A549 (cell line): ENCODE data around the gene TBC1D20. TPM values are rescaled to one million over a fixed set of nuclear protein-coding genes. Genes with fewer than 3 reads are reported as not detected.
"Not testable (repeated sequence)": the region's sequence is repeated elsewhere in the genome, so short reads cannot be mapped to it uniquely, and the experiment has no call there.

Source experiments
- ATAC-seq, 2 experiments: fragments of 200-7000 bp in 1 of 2; fragments of >200 bp in 1 of 2; cut with Nextera tagmentation in 1 of 2; cut with Tn5 transposase in 1 of 2; 3 replicates each; pipeline versions ENCODE4 v1.8.0 to v1.9.1; 2018 to 2020; ENCODE audit warnings: mild to moderate bottlenecking in 1 of 2, moderate library complexity in 1 of 2
- CTCF ChIA-PET: fragments of 300-600 bp; sonication (Branson Sonifier 250); formaldehyde crosslinking; extraction: SDS; loops from one replicate; lab custom pipeline; 2021; ENCODE audit warnings: antibody characterized with exemption, inconsistent platforms; lab: Yijun Ruan, JAX
- POLR2A ChIA-PET: fragments of 350-600 bp; formaldehyde crosslinking; extraction: SDS; loops from one replicate; lab custom pipeline; 2021; ENCODE audit warnings: antibody characterized with exemption, inconsistent platforms; lab: Yijun Ruan, JAX
- DNase-seq, 2 experiments: peaks; one replicate each; pipeline versions ENCODE4 v3.0.0 to v3.0.0-alpha.2; 2011 to 2016; ENCODE audit warnings: low read depth in 1 of 2, low spot score in 1 of 2
- FAIRE-seq: peaks from 2 replicates; lab custom pipeline; 2011; peaks lifted over from hg19 to GRCh38; lab: Jason Lieb, UNC
- H3K27ac ChIP-seq, 2 experiments: fragments of >200 bp; sonication (Bioruptor Twin); formaldehyde crosslinking; 3 replicates each; pipeline ENCODE4 v1.5.1; 2016 to 2017
- H3K4me1 ChIP-seq: fragments of >200 bp; sonication (Bioruptor Twin); formaldehyde crosslinking; 3 replicates; pipeline ENCODE4 v1.6.1; 2016
- H3K4me2 ChIP-seq: fragments of >200 bp; sonication (Bioruptor Twin); formaldehyde crosslinking; 3 replicates; pipeline ENCODE4 v1.6.1; 2016
- H3K4me3 ChIP-seq: fragments of >200 bp; sonication (Bioruptor Twin); formaldehyde crosslinking; 3 replicates; pipeline ENCODE4 v1.5.1; 2016
- H3K9me3 ChIP-seq: fragments of >200 bp; sonication (Bioruptor Twin); formaldehyde crosslinking; 3 replicates; pipeline ENCODE4 v1.6.1; 2016
- ATOH8 ChIP-seq: fragments of 250-450 bp; sonication (Bioruptor Pico); IDR thresholded peaks from 2 replicates; pipeline ENCODE4 v1.5.0; 2020; ENCODE audit warnings: low read depth, mild to moderate bottlenecking, moderate library complexity
- KDM1A ChIP-seq: fragments of 200-600 bp; sonication (generic); IDR thresholded peaks from 2 replicates; pipeline ENCODE4 v1.6.1; 2016; ENCODE audit warnings: low read depth, mild to moderate bottlenecking
- RCOR1 ChIP-seq: fragments of 150-350 bp; IDR thresholded peaks from 2 replicates; pipeline ENCODE4 v1.6.1; 2014; ENCODE audit warnings: antibody characterized with exemption, low read length, low read depth
- WGBS: methylation state at CpG from one replicate; pipeline ENCODE4 v1.1.6; 2017; ENCODE audit errors: missing lambda C conversion rate; 5-methylcytosine and 5-hydroxymethylcytosine counted together
- polyA plus RNA-seq, 4 experiments: library from polyadenylated mRNA; depleted of rRNA in 3 of 4; stranded (reverse); fragments of >200 nt; fragmentation: RNase III in 1 of 4; extraction: RNeasy Plus Mini Kit Qiagen cat#74134 plus additional on column Dnase treatment in 1 of 4; gene quantifications; 2 replicates in 3 of 4; 3 replicates in 1 of 4; pipeline ENCODE4 v1.2.3, GENCODE V29; 2011 to 2017
- small RNA-seq, 6 experiments: library from RNA; depleted of rRNA; stranded (forward); fragments of <200 nt; gene quantifications; one replicate each; pipeline ENCODE3, GENCODE V24; 2012

Gene TBC1D20
- polyA plus RNA-seq, 2 of the 4 experiments (the other 2 are of a cell fraction), result 28.0 to 43.4 TPM

GRCh38 chr20:387520-387919 lies 74.8 kb downstream of the TBC1D20 start:
- 0 out of 2 replicates have a peak, but pooled peaks have one; percentile 30 for TF ChIP-seq KDM1A
- 0 out of 2 replicates have a peak, but pooled peaks have one; percentile 23 for TF ChIP-seq RCOR1
- no peak for TF ChIP-seq ATOH8 (CRISPR knock-in tag)
- Histone ChIP-seq H3K4me2 (no peak overlapping the region; the same call in 2 of the 3 replicates), H3K27ac (no peak overlapping the region; a peak in 1 of 6 replicates), H3K9me3 (no peaks in the 10 kb centered on the region), H3K4me1 (peaks cover 58% of the 10 kb centered on the region), H3K4me3 (no peak overlapping the region)
- POLR2A ChIA-PET, result interaction anchor here (0.7 to 14.2 kb wide), 5 partner anchors 8 to 23 kb away, joined by 3 to 147 read pairs (median 77); no protein-coding TSS in a partner anchor
- CTCF ChIA-PET, result interaction anchor here (11.1 to 50.3 kb wide), 4 partner anchors 10 to 51 kb away, joined by 85 to 1229 read pairs (median 140); no protein-coding TSS in a partner anchor
- ATAC-seq (no peak), DNase-seq (no peak), FAIRE-seq (no peak)
- WGBS, result 94% methylated on average over 3 of the region's 3 CpGs

GRCh38 chr20:386634-387033 lies 75.7 kb downstream of the TBC1D20 start:
- H3K9me3 ChIP-seq, DNase-seq, H3K4me2 ChIP-seq, H3K4me3 ChIP-seq, ATAC-seq, FAIRE-seq: not testable (repeated sequence)
- POLR2A ChIA-PET, result interaction anchor here (1.0 to 14.2 kb wide), 4 partner anchors 14 to 45 kb away, joined by 3 to 147 read pairs (median 92); no protein-coding TSS in a partner anchor
- Histone ChIP-seq H3K27ac (peak overlapping the region in 1 of 2 experiments; percentile 1; a peak in 1 of 6 replicates), H3K4me1 (peaks cover 62% of the 10 kb centered on the region)
- 95% methylated on average over 8 of the region's 8 CpGs for whole genome bisulfite sequencing
- CTCF ChIA-PET, result interaction anchor here (1.2 to 50.3 kb wide), 6 partner anchors 11 to 56 kb away, joined by 3 to 1229 read pairs (median 102); partner anchors contain the start of gene RBCK1

Small RNA genes lying within 50 kb of the gene (small RNA-seq; reads per million reads assigned to genes)
- gene RF00019, result 0 reads per million in 6 experiments

Other genes starting within 250 kb of the TBC1D20 start
- gene DEFB129, start 235.3 kb downstream of the TBC1D20 start, polyA plus RNA-seq (2011; rRNA removed), result not detected in 2 replicates
- not detected in 3 replicates for gene DEFB129, start 235.3 kb downstream of the TBC1D20 start, polyA plus RNA-seq (2017; fragmentation: RNase III; extraction: RNeasy Plus Mini Kit Qiagen cat#74134 plus additional on column Dnase treatment)
- not detected in 2 replicates for gene DEFB132, start 204.8 kb downstream of the TBC1D20 start, polyA plus RNA-seq (2011; rRNA removed)
- gene DEFB132, start 204.8 kb downstream of the TBC1D20 start, polyA plus RNA-seq (2017; fragmentation: RNase III; extraction: RNeasy Plus Mini Kit Qiagen cat#74134 plus additional on column Dnase treatment), result not detected in 3 replicates
- gene C20orf96, start 171.8 kb downstream of the TBC1D20 start, polyA plus RNA-seq (2011; rRNA removed), result 23.2 and 23.9 TPM in 2 replicates
- gene C20orf96, start 171.8 kb downstream of the TBC1D20 start, polyA plus RNA-seq (2017; fragmentation: RNase III; extraction: RNeasy Plus Mini Kit Qiagen cat#74134 plus additional on column Dnase treatment), result 16.5 to 20.9 TPM (median 20.5 TPM) in 3 replicates
- gene ZCCHC3, start 165.0 kb downstream of the TBC1D20 start, polyA plus RNA-seq (2011; rRNA removed), result 17.4 and 19.8 TPM in 2 replicates
- gene ZCCHC3, start 165.0 kb downstream of the TBC1D20 start, polyA plus RNA-seq (2017; fragmentation: RNase III; extraction: RNeasy Plus Mini Kit Qiagen cat#74134 plus additional on column Dnase treatment), result 16.3 to 17.7 TPM (median 17.3 TPM) in 3 replicates
- gene SOX12, start 137.0 kb downstream of the TBC1D20 start, polyA plus RNA-seq (2011; rRNA removed), result 7.0 and 7.5 TPM in 2 replicates
- 24.6 to 32.8 TPM (median 29.2 TPM) in 3 replicates for gene SOX12, start 137.0 kb downstream of the TBC1D20 start, polyA plus RNA-seq (2017; fragmentation: RNase III; extraction: RNeasy Plus Mini Kit Qiagen cat#74134 plus additional on column Dnase treatment)
- 40.5 and 47.5 TPM in 2 replicates for gene NRSN2, start 115.4 kb downstream of the TBC1D20 start, polyA plus RNA-seq (2011; rRNA removed)
- gene NRSN2, start 115.4 kb downstream of the TBC1D20 start, polyA plus RNA-seq (2017; fragmentation: RNase III; extraction: RNeasy Plus Mini Kit Qiagen cat#74134 plus additional on column Dnase treatment), result 59.6 to 74.8 TPM (median 74.3 TPM) in 3 replicates
- 210 and 269 TPM in 2 replicates for gene TRIB3, start 81.8 kb downstream of the TBC1D20 start, polyA plus RNA-seq (2011; rRNA removed)
- gene TRIB3, start 81.8 kb downstream of the TBC1D20 start, polyA plus RNA-seq (2017; fragmentation: RNase III; extraction: RNeasy Plus Mini Kit Qiagen cat#74134 plus additional on column Dnase treatment), result 28.4 to 39.8 TPM (median 34.0 TPM) in 3 replicates
- 222 and 239 TPM in 2 replicates for gene RBCK1, start 54.2 kb downstream of the TBC1D20 start, polyA plus RNA-seq (2011; rRNA removed)
- 105 to 117 TPM (median 112 TPM) in 3 replicates for gene RBCK1, start 54.2 kb downstream of the TBC1D20 start, polyA plus RNA-seq (2017; fragmentation: RNase III; extraction: RNeasy Plus Mini Kit Qiagen cat#74134 plus additional on column Dnase treatment)
- 231 and 306 TPM in 2 replicates for gene CSNK2A1, start 81.3 kb upstream of the TBC1D20 start, polyA plus RNA-seq (2011; rRNA removed)
- gene CSNK2A1, start 81.3 kb upstream of the TBC1D20 start, polyA plus RNA-seq (2017; fragmentation: RNase III; extraction: RNeasy Plus Mini Kit Qiagen cat#74134 plus additional on column Dnase treatment), result 155 to 157 TPM (median 156 TPM) in 3 replicates
- gene TCF15, start 147.8 kb upstream of the TBC1D20 start, polyA plus RNA-seq (2011; rRNA removed), result not detected in 2 replicates
- gene TCF15, start 147.8 kb upstream of the TBC1D20 start, polyA plus RNA-seq (2017; fragmentation: RNase III; extraction: RNeasy Plus Mini Kit Qiagen cat#74134 plus additional on column Dnase treatment), result not detected in 3 replicates
- 262 and 302 TPM in 2 replicates for gene SRXN1, start 190.7 kb upstream of the TBC1D20 start, polyA plus RNA-seq (2011; rRNA removed)
- 170 to 213 TPM (median 183 TPM) in 3 replicates for gene SRXN1, start 190.7 kb upstream of the TBC1D20 start, polyA plus RNA-seq (2017; fragmentation: RNase III; extraction: RNeasy Plus Mini Kit Qiagen cat#74134 plus additional on column Dnase treatment)
- not detected in 2 replicates for gene SCRT2, start 213.3 kb upstream of the TBC1D20 start, polyA plus RNA-seq (2011; rRNA removed)
- gene SCRT2, start 213.3 kb upstream of the TBC1D20 start, polyA plus RNA-seq (2017; fragmentation: RNase III; extraction: RNeasy Plus Mini Kit Qiagen cat#74134 plus additional on column Dnase treatment), result not detected in 3 replicates